Naive thymus-derived CD4-positive, alpha-beta T cell (primary cell): Measurements from ENCODE around the gene RGL4. TPM values are rescaled to one million over a fixed set of nuclear protein-coding genes. Genes with fewer than 3 reads are reported as not detected.

Source experiments
- polyA plus RNA-seq, 2 donors: library from polyadenylated mRNA; unstranded; fragments of 300-500 nt; fragmentation: Illumina TruSeq; gene quantifications; one replicate each; pipeline ENCODE4 v1.2.3, GENCODE V29; 2021
- total RNA-seq, 6 experiments: library from RNA in 5 of 6; stranded (reverse) in 5 of 6; gene quantifications; 1 replicate in 5 of 6; 2 replicates in 1 of 6; pipeline ENCODE4 v1.2.3 and lab custom pipeline; 2021 to 2026

The RGL4 gene
- total and polyA plus RNA-seq, 7 experiments from 2014 or later: 13.8 to 95.0 (median 23.4) TPM

Other genes starting within 250 kb of the RGL4 start
- under 1 TPM in 1 of 5 experiments, not detected in 4; 0.72 TPM for gene IGLL1, start 110.7 kb upstream of the RGL4 start, total RNA-seq
- gene IGLL1, start 110.7 kb upstream of the RGL4 start, polyA plus RNA-seq: not detected
- gene DRICH1, start 58.7 kb upstream of the RGL4 start, total RNA-seq: 1 to 10 TPM in 4 of 5 experiments, under 1 TPM in 1; 0.58 to 3.7 (median 2.1) TPM
- gene DRICH1, start 58.7 kb upstream of the RGL4 start, polyA plus RNA-seq: not detected
- gene ZNF70, start 60.1 kb downstream of the RGL4 start, total RNA-seq: 1 to 10 TPM; 3.1 to 7.9 (median 4.0) TPM
- under 1 TPM; 0.32 to 0.34 TPM for gene ZNF70, start 60.1 kb downstream of the RGL4 start, polyA plus RNA-seq
- 1 to 10 TPM in 1 of 5 experiments, under 1 TPM in 1, not detected in 3; 0.74 to 3.0 TPM for gene VPREB3, start 63.4 kb downstream of the RGL4 start, total RNA-seq
- 1 to 10 TPM; 1.3 to 1.5 TPM for gene VPREB3, start 63.4 kb downstream of the RGL4 start, polyA plus RNA-seq
- 1 to 10 TPM in 4 of 5 experiments, not detected in 1; 1.2 to 5.7 (median 3.9) TPM for gene C22orf15, start 72.0 kb downstream of the RGL4 start, total RNA-seq
- gene C22orf15, start 72.0 kb downstream of the RGL4 start, polyA plus RNA-seq: 1 to 10 TPM; 1.6 to 2.4 TPM
- gene CHCHD10, start 77.0 kb downstream of the RGL4 start, total RNA-seq: 10 to 100 TPM; 38.2 to 56.1 (median 46.4) TPM
- gene CHCHD10, start 77.0 kb downstream of the RGL4 start, polyA plus RNA-seq: 10 to 100 TPM; 25.6 to 32.8 TPM
- gene MMP11, start 81.8 kb downstream of the RGL4 start, total RNA-seq: 1 to 10 TPM in 4 of 5 experiments, not detected in 1; 2.0 to 4.0 (median 3.4) TPM
- 1 to 10 TPM; 2.0 to 4.3 TPM for gene MMP11, start 81.8 kb downstream of the RGL4 start, polyA plus RNA-seq
- 10 to 100 TPM; 47.1 to 81.1 (median 54.2) TPM for gene SMARCB1, start 96.0 kb downstream of the RGL4 start, total RNA-seq
- 10 to 100 TPM; 37.0 to 49.8 TPM for gene SMARCB1, start 96.0 kb downstream of the RGL4 start, polyA plus RNA-seq
- gene DERL3, start 148.0 kb downstream of the RGL4 start, total RNA-seq: 10 to 100 TPM in 1 of 5 experiments, 1 to 10 TPM in 4; 1.6 to 16.2 (median 6.5) TPM
- gene DERL3, start 148.0 kb downstream of the RGL4 start, polyA plus RNA-seq: not detected
- gene SLC2A11, start 166.9 kb downstream of the RGL4 start, total RNA-seq: 10 to 100 TPM; 10.5 to 29.7 (median 14.7) TPM
- gene SLC2A11, start 166.9 kb downstream of the RGL4 start, polyA plus RNA-seq: 1 to 10 TPM; 5.9 to 8.3 TPM
- 1,000 to 10,000 TPM in 1 of 5 experiments, 100 to 1,000 TPM in 4; 179 to 1,010 (median 197) TPM for gene MIF, start 203.4 kb downstream of the RGL4 start, total RNA-seq
- gene MIF, start 203.4 kb downstream of the RGL4 start, polyA plus RNA-seq: 1,000 to 10,000 TPM in 1 of 2 donors, 100 to 1,000 TPM in 1; 945 to 1,099 TPM